Activated CD4-positive, alpha-beta T cell treated with anti-CD3 and anti-CD28 coated beads for 1 hour (primary cell): ENCODE data around the gene TOLLIP.

Experiments
- DNase-seq: peaks from one replicate; pipeline ENCODE4 v3.0.0-alpha.2; 2020

TOLLIP gene

GRCh38 chr11:1228101-1228821 lies 81.2 kb downstream of the TOLLIP start:
- no peak for DNase-seq

DNA sequence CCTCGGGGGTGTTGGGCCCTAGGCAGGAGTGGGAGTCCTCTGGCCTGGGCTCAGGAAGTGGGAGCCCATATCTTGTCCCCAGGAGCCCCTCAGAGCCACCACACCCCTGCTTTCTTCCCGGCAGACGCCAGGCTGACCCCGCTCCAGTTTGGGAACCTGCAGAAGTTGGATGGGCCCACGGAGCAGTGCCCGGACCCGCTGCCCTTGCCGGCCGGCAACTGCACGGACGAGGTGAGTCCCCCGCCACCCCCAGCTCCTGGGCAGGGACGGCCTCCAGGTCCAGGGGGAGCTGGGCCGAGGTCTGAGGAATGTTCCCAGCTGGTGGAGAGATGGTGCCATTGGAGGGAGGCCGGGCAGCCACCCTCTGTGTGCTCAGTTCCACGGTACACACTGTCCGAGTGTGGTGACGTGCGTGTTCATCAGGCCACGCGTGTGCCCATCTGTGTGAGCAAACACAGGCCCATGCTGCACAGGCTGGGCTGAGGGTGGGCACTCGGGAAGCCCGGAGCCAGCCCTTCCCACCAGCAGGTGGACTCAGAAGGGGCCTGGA lies 81.8 kb downstream of the TOLLIP start:
- DNase-seq = no peak

- DNase-seq = no peak
Observed at GRCh38 chr11:1226986-1227550, 82.4 kb downstream of the TOLLIP start.

DNA sequence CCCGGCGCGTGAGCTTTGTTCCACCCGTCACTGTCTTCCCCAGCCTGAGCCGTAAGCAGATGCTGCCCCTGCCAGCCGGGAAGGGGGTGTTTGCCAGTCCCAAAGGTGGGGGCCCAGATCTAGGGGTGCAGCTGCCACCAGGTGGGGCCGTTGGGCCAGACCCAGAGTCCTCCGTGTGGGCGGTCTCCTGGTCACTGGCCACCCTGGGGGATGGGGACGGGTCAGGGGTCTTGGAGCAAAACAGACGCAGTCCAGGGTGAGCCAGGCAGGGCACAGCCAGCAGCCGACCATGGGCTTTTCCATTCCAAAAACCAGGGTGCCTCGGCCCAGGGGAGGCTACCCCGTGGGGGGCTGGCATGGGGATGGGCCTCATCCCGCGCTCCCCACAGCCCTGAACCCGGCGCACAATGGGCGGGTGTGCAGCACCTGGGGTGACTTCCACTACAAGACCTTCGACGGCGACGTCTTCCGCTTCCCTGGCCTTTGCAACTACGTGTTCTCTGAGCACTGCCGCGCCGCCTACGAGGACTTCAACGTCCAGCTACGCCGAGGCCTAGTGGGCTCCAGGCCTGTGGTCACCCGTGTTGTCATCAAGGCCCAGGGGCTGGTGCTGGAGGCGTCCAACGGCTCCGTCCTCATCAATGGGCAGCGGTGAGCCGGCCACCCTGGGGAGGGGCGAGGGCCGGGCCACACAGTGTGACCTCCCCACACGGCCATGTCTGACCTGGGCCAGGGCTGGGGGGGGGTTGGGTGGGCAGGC lies 83.0 kb downstream of the TOLLIP start:
- no peak for DNase-seq

DNA sequence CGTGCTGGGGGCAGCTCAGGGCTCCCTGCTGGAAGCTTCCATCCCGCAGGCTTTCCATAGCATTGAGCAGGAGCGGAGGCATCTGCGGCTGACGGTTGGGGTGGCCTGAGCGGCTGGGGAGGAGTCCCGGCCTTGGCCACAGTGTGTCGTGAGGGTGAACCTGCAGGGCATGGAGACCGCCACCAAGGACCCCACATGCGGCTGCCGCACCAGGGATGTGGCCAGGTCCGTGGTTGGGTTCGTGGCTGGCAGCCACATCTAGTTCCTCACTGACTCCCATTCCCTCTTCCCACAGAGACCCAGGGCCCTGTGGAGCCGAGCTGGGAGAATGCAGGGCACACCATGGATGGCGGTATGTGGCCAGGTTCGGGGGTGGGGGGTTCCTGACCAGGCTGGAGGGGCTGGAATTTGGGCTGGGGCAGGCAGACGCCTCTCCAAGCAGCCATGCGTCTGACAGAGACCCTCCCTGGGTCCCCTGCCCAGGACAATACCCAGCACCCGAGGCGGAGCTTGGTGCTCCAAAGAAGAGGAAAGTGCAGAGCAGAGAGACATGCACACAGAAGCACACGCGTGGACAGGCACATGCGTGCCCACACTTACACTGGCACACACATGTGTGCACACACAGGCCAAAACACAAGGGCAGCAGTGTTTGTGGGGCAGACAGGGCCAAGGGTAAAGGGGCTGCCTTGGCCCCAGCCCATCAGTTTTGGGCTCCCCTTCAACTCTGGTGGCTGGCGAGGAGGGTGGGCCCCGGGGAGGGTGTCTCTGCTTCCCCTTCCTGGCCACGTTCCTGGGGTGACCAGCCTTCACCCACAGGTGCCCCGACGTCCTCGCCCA lies 83.8 kb downstream of the TOLLIP start:
- DNase-seq = no peak

DNA sequence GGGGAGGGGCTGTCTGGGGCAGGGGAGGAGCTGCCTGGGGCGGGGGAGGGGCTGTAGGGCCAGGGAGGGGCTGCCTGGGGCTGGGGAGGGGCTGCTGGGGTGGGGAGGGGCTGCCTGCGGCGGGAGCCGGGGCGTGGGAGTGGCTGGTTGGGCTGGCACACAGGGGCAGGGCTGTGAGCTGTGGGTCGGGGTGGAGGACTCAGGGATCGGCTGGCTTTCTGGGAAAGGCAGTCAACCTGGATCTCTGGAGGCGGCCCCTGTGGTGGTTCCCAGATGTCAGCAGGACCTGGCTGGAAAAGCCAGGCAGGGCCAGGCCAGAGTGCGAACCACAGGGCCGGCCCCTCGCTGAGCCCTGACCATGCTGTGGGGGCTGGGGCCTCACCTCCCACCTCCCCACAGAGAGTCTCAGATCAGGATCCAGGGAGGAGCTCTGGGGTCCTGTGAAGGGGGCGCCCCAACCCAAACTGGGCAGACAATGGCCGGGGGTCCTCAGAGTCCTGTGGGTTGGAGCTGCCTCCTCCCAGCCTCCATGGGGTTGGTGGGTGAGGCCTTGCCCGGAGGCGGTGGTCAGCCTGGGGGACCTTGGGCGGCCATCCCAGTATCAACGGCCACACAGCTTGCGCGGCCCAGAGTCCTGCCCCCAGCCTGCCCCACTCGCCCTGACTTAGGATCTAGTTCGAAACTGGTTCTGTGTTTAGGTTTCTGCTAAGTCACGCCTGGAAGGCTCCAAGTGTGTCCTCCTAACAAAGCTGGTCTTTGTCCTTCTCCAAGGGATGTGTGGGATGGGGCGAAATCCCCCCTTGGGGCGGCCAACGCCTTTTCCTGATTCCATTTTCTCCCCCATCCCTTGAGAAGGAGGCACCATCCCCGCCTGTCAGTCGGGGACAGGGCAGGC lies 84.7 kb downstream of the TOLLIP start:
- no peak for DNase-seq
